ENCODE results near the gene CCDC40. TPM values are rescaled to one million over a fixed set of nuclear protein-coding genes. Genes with fewer than 3 reads are reported as not detected.
A peak's percentile ranks its signal among the peaks of the same experiment; 100 is the strongest.

Gene CCDC40
- total RNA-seq (10 to 100 TPM in 1 of 2 donors, 1 to 10 TPM in 1; 6.9 to 19.7 TPM), polyA plus RNA-seq (ENCODE audit: insufficient read length in 2 of 2) (10 to 100 TPM; 24.7 to 34.6 TPM)
- long read RNA-seq, donor 1, full-length matches to known transcripts, result 3 of 3 reads
- long read RNA-seq, donor 1, partial matches to known transcripts, result 0 of 3 reads
- long read RNA-seq, donor 1, other reads (novel, unspliced or antisense), result 0 of 3 reads
- long read RNA-seq, donor 2, partial matches to known transcripts, result 0 of 1 reads
- long read RNA-seq, donor 2, other reads (novel, unspliced or antisense), result 0 of 1 reads
- long read RNA-seq, donor 3, result 0 reads
- long read RNA-seq, donor 4, partial matches to known transcripts, result 204 of 204 reads
- long read RNA-seq, donor 4, other reads (novel, unspliced or antisense), result 0 of 204 reads

DNA sequence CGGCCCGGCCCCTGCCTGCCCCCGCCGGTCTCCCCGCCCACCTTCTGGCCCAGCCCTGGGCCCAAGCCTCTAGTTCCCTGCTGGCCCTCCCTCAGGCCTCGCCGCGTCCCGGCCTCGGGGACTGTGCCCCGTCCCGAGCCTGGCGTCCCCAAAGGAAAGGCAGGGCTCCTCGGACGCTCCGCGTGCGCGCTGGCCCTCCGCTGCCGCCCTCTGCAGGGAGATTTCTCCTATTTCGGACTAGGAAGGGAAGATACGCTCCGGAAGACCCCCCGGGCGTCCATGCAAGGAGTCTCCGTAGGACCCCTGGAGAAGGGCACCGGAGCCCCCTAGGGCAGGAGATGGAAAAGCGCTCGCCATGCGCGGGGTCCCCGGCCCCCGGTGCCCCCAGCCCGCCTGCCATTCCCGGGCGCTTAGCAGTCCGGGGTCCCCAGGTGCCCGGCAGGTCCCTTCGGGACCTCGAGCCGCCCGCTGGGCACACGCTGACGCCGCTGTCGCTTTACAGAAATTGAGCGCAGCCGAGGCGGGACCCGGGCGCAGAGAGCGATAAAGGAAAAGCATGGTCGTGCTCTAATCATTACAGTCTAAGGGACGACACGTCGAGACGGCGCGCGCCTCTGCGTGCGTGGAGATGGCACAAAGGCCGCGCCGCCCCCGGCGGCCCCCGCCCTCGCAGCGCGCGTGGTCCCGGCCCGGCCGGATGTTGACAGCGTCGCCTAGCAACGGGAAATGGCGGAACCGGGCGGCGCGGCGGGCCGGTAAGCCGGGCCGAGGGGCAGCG, at the start of gene CCDC40:
Gene CCDC40, plus strand, starts transcription at position 706 of the 778 bp plus-strand sequence. Its CDS starts 21 bp downstream, at position 727.
- no peaks in the 10 kb centered on the region for H3K9me3 ChIP-seq (ENCODE audit: control insufficient read depth, insufficient read depth, low read length)
- H3K4me1 ChIP-seq (ENCODE audit: control insufficient read depth, insufficient read depth, low read length), result peaks cover 27% of the 10 kb centered on the region
- H3K36me3 ChIP-seq (ENCODE audit: control insufficient read depth, insufficient read depth, low read length), result peaks cover 10% of the 10 kb centered on the region
- peak within 1 kb of the TSS; percentile 86 for H3K4me3 ChIP-seq (ENCODE audit: low read depth, low read length)
- under 1% methylated on average over 89 of the region's 89 CpGs for WGBS (ENCODE audit: insufficient coverage)
- H3K27me3 ChIP-seq (ENCODE audit: control insufficient read depth, insufficient read depth, low read length), result no peaks in the 10 kb centered on the region
- H3K27ac ChIP-seq (ENCODE audit: low read depth, low read length), result peak within 1 kb of the TSS; percentile 85
- DNase-seq (ENCODE audit: low read depth in 4 of 6, low spot score in 6 of 6), result peak; percentile 69 to 96 (median 81)

GRCh38 chr17:79987187-79987934, 49.1 kb upstream of the CCDC40 start:
- Histone ChIP-seq H3K4me1 (ENCODE audit: control insufficient read depth, insufficient read depth, low read length) (peaks cover 57% of the 10 kb centered on the region), H3K4me3 (ENCODE audit: low read depth, low read length) (no peak overlapping the region)
- 84% methylated on average over 9 of the region's 18 CpGs for WGBS (ENCODE audit: insufficient coverage)

GRCh38 chr17:79987935-79988184, 48.6 kb upstream of the CCDC40 start:
- no peaks in the 10 kb centered on the region for H3K9me3 ChIP-seq (ENCODE audit: control insufficient read depth, insufficient read depth, low read length)
- H3K36me3 ChIP-seq (ENCODE audit: control insufficient read depth, insufficient read depth, low read length), result peaks cover 2% of the 10 kb centered on the region
- peaks cover 62% of the 10 kb centered on the region for H3K4me1 ChIP-seq (ENCODE audit: control insufficient read depth, insufficient read depth, low read length)
- no peak overlapping the region for H3K4me3 ChIP-seq (ENCODE audit: low read depth, low read length)
- WGBS (ENCODE audit: insufficient coverage), result 100% methylated on average over 1 of the region's 7 CpGs
- H3K27me3 ChIP-seq (ENCODE audit: control insufficient read depth, insufficient read depth, low read length), result no peaks in the 10 kb centered on the region
- peak overlapping the region; percentile 35 for H3K27ac ChIP-seq (ENCODE audit: low read depth, low read length)
- no peak for DNase-seq (ENCODE audit: low read depth in 4 of 6, low spot score in 6 of 6)

More at GRCh38 chr17:79987187-79987934, 49.1 kb upstream of the CCDC40 start:
- Histone ChIP-seq H3K27ac (ENCODE audit: low read depth, low read length) (no peak overlapping the region), H3K9me3 (ENCODE audit: control insufficient read depth, insufficient read depth, low read length) (no peaks in the 10 kb centered on the region), H3K36me3 (ENCODE audit: control insufficient read depth, insufficient read depth, low read length) (peaks cover 2% of the 10 kb centered on the region), H3K27me3 (ENCODE audit: control insufficient read depth, insufficient read depth, low read length) (no peaks in the 10 kb centered on the region)
- no peak for DNase-seq (ENCODE audit: low read depth in 4 of 6, low spot score in 6 of 6)

DNA sequence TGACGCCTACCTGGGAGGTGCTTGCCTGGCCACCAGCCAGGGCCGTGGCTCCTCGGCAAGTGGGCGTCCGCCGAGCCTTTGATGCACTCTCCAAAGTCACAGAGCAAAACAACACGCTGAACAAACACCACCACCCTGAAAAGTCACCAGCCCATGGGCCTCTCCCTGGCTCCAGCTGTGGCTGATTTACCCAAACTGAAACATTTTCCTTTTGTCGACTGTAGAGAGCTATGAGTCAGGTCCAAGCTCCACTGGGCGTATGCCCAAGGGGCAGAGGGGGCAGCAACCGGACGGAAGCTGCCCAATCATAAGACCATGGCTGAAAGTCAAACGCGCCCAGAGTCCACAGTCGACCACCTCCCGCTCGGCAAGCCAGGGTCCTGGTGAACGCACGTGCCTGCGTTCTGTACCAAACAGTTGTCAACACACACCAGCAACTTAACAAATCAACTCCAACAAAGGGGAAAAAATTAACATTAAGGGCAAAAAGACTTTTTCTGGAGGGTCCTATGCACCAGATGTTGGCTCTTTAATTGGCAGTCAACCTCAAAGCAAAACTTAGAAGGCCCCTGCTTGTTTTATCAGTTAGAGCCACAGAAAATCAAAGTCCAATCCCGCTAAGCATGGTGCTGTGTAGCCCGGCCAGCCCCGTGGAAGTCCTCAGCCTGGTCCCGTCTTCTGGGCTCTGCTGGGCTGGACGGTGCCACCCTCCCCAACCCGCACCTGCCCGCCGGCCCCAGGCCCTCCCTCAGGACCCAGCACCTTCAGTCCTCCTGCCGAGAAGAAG, 48.1 kb upstream of the CCDC40 start:
- H3K27me3 ChIP-seq (ENCODE audit: control insufficient read depth, insufficient read depth, low read length), result no peaks in the 10 kb centered on the region
- H3K27ac ChIP-seq (ENCODE audit: low read depth, low read length), result peak overlapping the region; percentile 35
- H3K9me3 ChIP-seq (ENCODE audit: control insufficient read depth, insufficient read depth, low read length), result no peaks in the 10 kb centered on the region
- peak in 1 of 6 donors; percentile 60 for DNase-seq (ENCODE audit: low read depth in 4 of 6, low spot score in 6 of 6)
- WGBS (ENCODE audit: insufficient coverage), result 54% methylated on average over 27 of the region's 28 CpGs
- peaks cover 67% of the 10 kb centered on the region for H3K4me1 ChIP-seq (ENCODE audit: control insufficient read depth, insufficient read depth, low read length)
- peaks cover under 1% of the 10 kb centered on the region for H3K36me3 ChIP-seq (ENCODE audit: control insufficient read depth, insufficient read depth, low read length)
- H3K4me3 ChIP-seq (ENCODE audit: low read depth, low read length), result no peak overlapping the region

DNA sequence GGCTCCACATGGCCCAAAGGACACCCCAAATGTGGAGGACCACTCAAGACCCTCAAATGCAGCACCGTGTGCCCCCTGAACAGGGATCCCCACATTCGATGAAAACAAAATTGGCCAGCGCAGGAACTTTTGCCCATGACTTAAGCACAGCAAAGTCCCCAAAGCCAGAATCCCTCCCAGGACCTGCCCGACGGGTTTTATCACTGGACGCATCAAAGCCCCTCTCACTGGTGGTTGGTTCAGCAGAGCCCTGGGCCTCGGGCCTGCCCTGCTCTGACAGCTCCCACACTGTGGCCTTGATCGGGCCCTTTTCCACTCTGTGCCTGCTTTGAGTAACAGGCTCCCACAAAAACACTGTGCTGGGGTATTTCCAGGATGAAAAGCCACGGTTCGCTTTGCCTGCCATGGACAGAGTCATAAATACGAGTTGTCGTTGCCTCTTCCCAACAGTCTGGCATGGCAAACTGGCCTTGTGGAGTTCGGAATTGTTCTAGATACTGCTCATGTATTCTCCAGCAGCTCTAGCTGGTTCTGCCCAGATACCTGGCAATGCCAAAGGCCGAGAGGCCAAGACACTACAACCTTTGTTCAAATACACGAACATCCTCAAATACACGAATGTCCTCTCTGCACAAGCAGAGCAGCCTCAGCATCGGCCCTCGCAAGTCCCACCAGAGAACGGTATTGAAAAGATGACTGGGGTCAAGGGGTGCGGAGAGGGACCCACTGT, 47.2 kb upstream of the CCDC40 start:
- Histone ChIP-seq H3K27ac (ENCODE audit: low read depth, low read length) (peak overlapping the region; percentile 25), H3K27me3 (ENCODE audit: control insufficient read depth, insufficient read depth, low read length) (no peaks in the 10 kb centered on the region), H3K36me3 (ENCODE audit: control insufficient read depth, insufficient read depth, low read length) (no peaks in the 10 kb centered on the region), H3K4me3 (ENCODE audit: low read depth, low read length) (no peak overlapping the region), H3K4me1 (ENCODE audit: control insufficient read depth, insufficient read depth, low read length) (peaks cover 75% of the 10 kb centered on the region), H3K9me3 (ENCODE audit: control insufficient read depth, insufficient read depth, low read length) (no peaks in the 10 kb centered on the region)
- 89% methylated on average over 20 of the region's 20 CpGs for WGBS (ENCODE audit: insufficient coverage)
- no peak for DNase-seq (ENCODE audit: low read depth in 4 of 6, low spot score in 6 of 6)

DNA sequence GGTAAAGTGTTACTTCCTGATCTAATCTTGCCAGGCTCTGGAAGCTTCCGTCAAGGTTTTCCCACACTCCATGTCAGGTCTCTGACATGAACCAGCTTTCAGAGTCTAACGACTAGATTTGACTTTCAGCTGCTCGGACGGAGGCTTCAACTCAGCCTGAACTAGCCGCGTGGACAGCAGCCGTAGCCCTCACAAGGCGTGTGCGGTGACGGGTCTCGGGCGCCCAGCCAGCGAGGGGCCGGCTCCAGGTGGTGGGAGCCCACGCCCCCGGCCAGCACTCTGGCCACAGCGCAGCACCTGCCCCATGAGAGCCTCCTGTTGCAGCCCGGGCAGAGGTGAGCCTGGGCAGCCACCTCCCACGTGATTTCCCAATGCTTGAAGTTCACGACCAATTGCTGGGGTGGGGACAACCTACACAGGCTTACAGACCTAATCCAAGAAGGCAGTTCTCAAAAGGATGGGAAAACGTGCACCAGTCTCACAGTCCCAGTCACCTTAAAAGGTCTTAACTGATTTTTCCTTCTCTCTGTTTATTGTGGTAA, 46.3 kb upstream of the CCDC40 start:
- H3K4me3 ChIP-seq (ENCODE audit: low read depth, low read length), result no peak overlapping the region
- H3K27me3 ChIP-seq (ENCODE audit: control insufficient read depth, insufficient read depth, low read length), result no peaks in the 10 kb centered on the region
- DNase-seq (ENCODE audit: low read depth in 4 of 6, low spot score in 6 of 6), result no peak
- no peaks in the 10 kb centered on the region for H3K36me3 ChIP-seq (ENCODE audit: control insufficient read depth, insufficient read depth, low read length)
- no peaks in the 10 kb centered on the region for H3K9me3 ChIP-seq (ENCODE audit: control insufficient read depth, insufficient read depth, low read length)
- H3K4me1 ChIP-seq (ENCODE audit: control insufficient read depth, insufficient read depth, low read length), result peaks cover 75% of the 10 kb centered on the region
- WGBS (ENCODE audit: insufficient coverage), result 85% methylated on average over 20 of the region's 21 CpGs
- no peak overlapping the region for H3K27ac ChIP-seq (ENCODE audit: low read depth, low read length)

- Histone ChIP-seq H3K27me3 (ENCODE audit: control insufficient read depth, insufficient read depth, low read length) (no peaks in the 10 kb centered on the region), H3K36me3 (ENCODE audit: control insufficient read depth, insufficient read depth, low read length) (no peaks in the 10 kb centered on the region), H3K4me3 (ENCODE audit: low read depth, low read length) (no peak overlapping the region), H3K4me1 (ENCODE audit: control insufficient read depth, insufficient read depth, low read length) (peaks cover 72% of the 10 kb centered on the region), H3K9me3 (ENCODE audit: control insufficient read depth, insufficient read depth, low read length) (no peaks in the 10 kb centered on the region), H3K27ac (ENCODE audit: low read depth, low read length) (no peak overlapping the region)
- DNase-seq (ENCODE audit: low read depth in 4 of 6, low spot score in 6 of 6), result no peak
- WGBS (ENCODE audit: insufficient coverage), result 80% methylated on average over 1 of the region's 17 CpGs
These were observed 45.7 kb upstream of the CCDC40 start for GRCh38 chr17:79990704-79991103.

- peak in 5 of 6 donors; percentile 68 to 96 (median 74) for DNase-seq (ENCODE audit: low read depth in 4 of 6, low spot score in 6 of 6)
- Histone ChIP-seq H3K27me3 (ENCODE audit: control insufficient read depth, insufficient read depth, low read length) (no peaks in the 10 kb centered on the region), H3K36me3 (ENCODE audit: control insufficient read depth, insufficient read depth, low read length) (no peaks in the 10 kb centered on the region), H3K9me3 (ENCODE audit: control insufficient read depth, insufficient read depth, low read length) (no peaks in the 10 kb centered on the region), H3K4me1 (ENCODE audit: control insufficient read depth, insufficient read depth, low read length) (peaks cover 66% of the 10 kb centered on the region), H3K4me3 (ENCODE audit: low read depth, low read length) (peak overlapping the region; percentile 35), H3K27ac (ENCODE audit: low read depth, low read length) (peak overlapping the region; percentile 54)
- WGBS (ENCODE audit: insufficient coverage), result 28% methylated on average over 17 of the region's 30 CpGs
These were observed 45.1 kb upstream of the CCDC40 start for GRCh38 chr17:79991140-79991923.
